Neural progenitor cell (in vitro differentiated cells): ENCODE measurements around the gene RWDD3. TPM values are rescaled to one million over a fixed set of nuclear protein-coding genes. Genes with fewer than 3 reads are reported as not detected.

Source experiments
- DNase-seq: peaks from one replicate; pipeline ENCODE4 v3.0.0-alpha.2; 2016; ENCODE audit warnings: low spot score
- H2AFZ ChIP-seq: fragments of 200-600 bp; sonication (generic); replicated peaks from 2 replicates; pipeline ENCODE4 v1.6.1; 2016; ENCODE audit warnings: antibody characterized with exemption
- H3F3A ChIP-seq: fragments of 200-600 bp; sonication (generic); 2 replicates; pipeline ENCODE4 v1.6.1; 2016; ENCODE audit warnings: antibody characterized with exemption, low read depth
- H3K27ac ChIP-seq: fragments of 200-600 bp; sonication (generic); 2 replicates; pipeline ENCODE4 v1.5.1; 2016; ENCODE audit warnings: mild to moderate bottlenecking
- H3K27me3 ChIP-seq: fragments of 200-600 bp; sonication (generic); 2 replicates; pipeline ENCODE4 v1.6.1; 2016; ENCODE audit warnings: mild to moderate bottlenecking, moderate library complexity
- H3K36me3 ChIP-seq: fragments of 200-600 bp; sonication (generic); 2 replicates; pipeline ENCODE4 v1.5.1; 2016
- H3K4me1 ChIP-seq: fragments of 200-600 bp; sonication (generic); 2 replicates; pipeline ENCODE4 v1.6.1; 2016; ENCODE audit warnings: mixed run types
- H3K4me2 ChIP-seq: fragments of 200-600 bp; sonication (generic); 2 replicates; pipeline ENCODE4 v1.6.1; 2016
- H3K4me3 ChIP-seq: fragments of 200-600 bp; sonication (generic); 2 replicates; pipeline ENCODE4 v1.5.1; 2016
- H3K79me2 ChIP-seq: fragments of 200-600 bp; sonication (generic); 2 replicates; pipeline ENCODE4 v1.6.1; 2016; ENCODE audit warnings: low read depth
- H3K9ac ChIP-seq: fragments of 200-600 bp; sonication (generic); 2 replicates; pipeline ENCODE4 v1.6.1; 2016
- H3K9me3 ChIP-seq: fragments of 200-600 bp; sonication (generic); 2 replicates; pipeline ENCODE4 v1.5.1; 2016; ENCODE audit warnings: low read depth
- H4K20me1 ChIP-seq: fragments of 200-600 bp; sonication (generic); 2 replicates; pipeline ENCODE4 v1.6.1; 2016; ENCODE audit warnings: low read depth
- H3K27ac Mint-ChIP-seq: 3 replicates; pipeline ENCODE4 v1.8.0; 2021; ENCODE audit warnings: mixed read lengths
- H3K27me3 Mint-ChIP-seq: 2 replicates; pipeline ENCODE4 v1.8.0; 2022; ENCODE audit warnings: low read depth, mild to moderate bottlenecking, inconsistent platforms, moderate library complexity, mixed read lengths; ENCODE audit not compliant: insufficient read depth
- H3K36me3 Mint-ChIP-seq: 3 replicates; pipeline ENCODE4 v1.8.0; 2021; ENCODE audit warnings: mixed read lengths
- H3K4me1 Mint-ChIP-seq: 3 replicates; pipeline ENCODE4 v1.8.0; 2021; ENCODE audit warnings: mixed read lengths
- H3K4me3 Mint-ChIP-seq: 3 replicates; pipeline ENCODE4 v1.8.0; 2021; ENCODE audit warnings: mild to moderate bottlenecking, moderate library complexity, mixed read lengths
- H3K9me3 Mint-ChIP-seq: 3 replicates; pipeline ENCODE4 v1.8.0; 2020; ENCODE audit warnings: mixed read lengths
- CTCF ChIP-seq: fragments of 200-600 bp; sonication (generic); IDR thresholded peaks from 2 replicates; pipeline ENCODE4 v1.5.1; 2017; ENCODE audit warnings: antibody characterized with exemption, mild to moderate bottlenecking
- EZH2 ChIP-seq: fragments of 200-600 bp; sonication (generic); IDR thresholded peaks from 2 replicates; pipeline ENCODE4 v1.6.1; 2017; ENCODE audit warnings: antibody characterized with exemption, mild to moderate bottlenecking, moderate library complexity
- EZH2phosphoT487 ChIP-seq: fragments of 200-600 bp; sonication (generic); IDR thresholded peaks from 2 replicates; pipeline ENCODE4 v1.6.1; 2017; ENCODE audit warnings: antibody characterized with exemption
- total RNA-seq: library from RNA; depleted of rRNA; stranded (reverse); fragments of >200 nt; gene quantifications from 2 replicates; pipeline ENCODE4 v1.2.3, GENCODE V29; 2015; ENCODE audit warnings: low replicate concordance

The RWDD3 gene
- total RNA-seq, 1 donor from 2014 or later, result 32.2 TPM

GRCh38 chr1:95236784-95237575 lies 3.0 kb downstream of the RWDD3 start:
- H3K79me2 ChIP-seq, result peaks cover 73% of the 10 kb centered on the region
- no peaks in the 10 kb centered on the region for H3K9me3 ChIP-seq
- H3K36me3 Mint-ChIP-seq, result peaks cover 36% of the 10 kb centered on the region
- H3K27ac Mint-ChIP-seq, result no peak overlapping the region
- H3K9me3 Mint-ChIP-seq, result peaks cover 14% of the 10 kb centered on the region
- H3K4me3 Mint-ChIP-seq, result peak overlapping the region; percentile 9
- H3K4me3 ChIP-seq, result no peak overlapping the region
- H2AFZ ChIP-seq, result no peak overlapping the region
- peak; percentile 16 for DNase-seq
- H3K4me2 ChIP-seq, result peak overlapping the region; percentile 29
- H3K4me1 Mint-ChIP-seq, result peaks cover 19% of the 10 kb centered on the region
- H3K4me1 ChIP-seq, result peaks cover 37% of the 10 kb centered on the region
- H3K36me3 ChIP-seq, result no peaks in the 10 kb centered on the region
- H3K9ac ChIP-seq, result no peak overlapping the region
- TF ChIP-seq EZH2 (no peak), EZH2phosphoT487 (no peak), CTCF (no peak)
- no peaks in the 10 kb centered on the region for H3K27me3 ChIP-seq
- H3K27me3 Mint-ChIP-seq, result no peaks in the 10 kb centered on the region
- peaks cover 18% of the 10 kb centered on the region for H3F3A ChIP-seq
- peak overlapping the region; percentile 82 for H3K27ac ChIP-seq
- H4K20me1 ChIP-seq, result no peaks in the 10 kb centered on the region

- H3K4me3 ChIP-seq, result no peak overlapping the region
- no peaks in the 10 kb centered on the region for H3K27me3 Mint-ChIP-seq
- H3K27ac Mint-ChIP-seq, result no peak overlapping the region
- no peak overlapping the region for H3K4me2 ChIP-seq
- peaks cover 85% of the 10 kb centered on the region for H3K79me2 ChIP-seq
- no peaks in the 10 kb centered on the region for H3K9me3 ChIP-seq
- TF ChIP-seq CTCF, result no peak
- no peak for TF ChIP-seq EZH2phosphoT487
- TF ChIP-seq EZH2, result no peak
- peaks cover 28% of the 10 kb centered on the region for H3K4me1 ChIP-seq
- no peak overlapping the region for H2AFZ ChIP-seq
- no peak overlapping the region for H3K9ac ChIP-seq
- peaks cover 17% of the 10 kb centered on the region for H3K4me1 Mint-ChIP-seq
- no peak for DNase-seq
- H3K36me3 Mint-ChIP-seq, result peaks cover 43% of the 10 kb centered on the region
- H3K27me3 ChIP-seq, result no peaks in the 10 kb centered on the region
- H3K9me3 Mint-ChIP-seq, result peaks cover 18% of the 10 kb centered on the region
- H3K4me3 Mint-ChIP-seq, result no peak overlapping the region
- no peak overlapping the region for H3K27ac ChIP-seq
- H4K20me1 ChIP-seq, result no peaks in the 10 kb centered on the region
- no peaks in the 10 kb centered on the region for H3K36me3 ChIP-seq
- H3F3A ChIP-seq, result peaks cover 15% of the 10 kb centered on the region
These were observed 4.1 kb downstream of the RWDD3 start for GRCh38 chr1:95237981-95238703.

GRCh38 chr1:95245029-95245428 lies 11.0 kb downstream of the RWDD3 start:
- no peak overlapping the region for H2AFZ ChIP-seq
- H3K9me3 ChIP-seq, result no peaks in the 10 kb centered on the region
- H3K27me3 ChIP-seq, result no peaks in the 10 kb centered on the region
- Mint-ChIP-seq H3K4me1 (peaks cover 5% of the 10 kb centered on the region), H3K4me3 (no peak overlapping the region), H3K9me3 (peaks cover 18% of the 10 kb centered on the region), H3K27me3 (no peaks in the 10 kb centered on the region), H3K27ac (no peak overlapping the region), H3K36me3 (peaks cover 47% of the 10 kb centered on the region)
- H3F3A ChIP-seq, result no peaks in the 10 kb centered on the region
- TF ChIP-seq EZH2, result no peak
- TF ChIP-seq EZH2phosphoT487, result no peak
- TF ChIP-seq CTCF, result no peak
- no peaks in the 10 kb centered on the region for H4K20me1 ChIP-seq
- peaks cover 14% of the 10 kb centered on the region for H3K36me3 ChIP-seq
- peaks cover 9% of the 10 kb centered on the region for H3K4me1 ChIP-seq
- H3K27ac ChIP-seq, result no peak overlapping the region
- no peak overlapping the region for H3K4me2 ChIP-seq
- DNase-seq, result no peak
- H3K4me3 ChIP-seq, result no peak overlapping the region
- peaks cover 55% of the 10 kb centered on the region for H3K79me2 ChIP-seq
- H3K9ac ChIP-seq, result no peak overlapping the region
